Neuronal stem cell (in vitro differentiated cells): ENCODE results near the gene ARFGAP2.
A peak's percentile ranks its signal among the peaks of the same experiment; 100 is the strongest.

Source experiments
- DNase-seq: peaks from one replicate; pipeline ENCODE4 v3.0.0-alpha.2; 2013; ENCODE audit warnings: low spot score
- H2AFZ ChIP-seq: one replicate; pipeline ENCODE4 v1.6.1; 2013; ENCODE audit warnings: mild to moderate bottlenecking, low read length, inconsistent platforms
- H2AK5ac ChIP-seq: 2 replicates; pipeline ENCODE4 v1.6.1; 2013; ENCODE audit warnings: low read depth, mild to moderate bottlenecking, inconsistent platforms, low read length, moderate library complexity, mixed read lengths
- H2BK120ac ChIP-seq: 2 replicates; pipeline ENCODE4 v1.6.1; 2013; ENCODE audit warnings: low read depth, mild to moderate bottlenecking, inconsistent platforms, low read length, moderate library complexity, mixed read lengths
- H2BK12ac ChIP-seq: one replicate; pipeline ENCODE4 v1.6.1; 2013; ENCODE audit warnings: low read length, inconsistent platforms
- H2BK15ac ChIP-seq: 2 replicates; pipeline ENCODE4 v1.6.1; 2013; ENCODE audit warnings: mild to moderate bottlenecking, low read length, inconsistent platforms, mixed read lengths
- H2BK5ac ChIP-seq: one replicate; pipeline ENCODE4 v1.6.1; 2013; ENCODE audit warnings: inconsistent platforms, mild to moderate bottlenecking, low read length, moderate library complexity
- H3K14ac ChIP-seq: one replicate; pipeline ENCODE4 v1.6.1; 2013; ENCODE audit warnings: low read length, inconsistent platforms
- H3K18ac ChIP-seq: 2 replicates; pipeline ENCODE4 v1.6.1; 2013; ENCODE audit warnings: low read length, inconsistent platforms
- H3K23ac ChIP-seq: 2 replicates; pipeline ENCODE4 v1.6.1; 2013; ENCODE audit warnings: low read depth, mild to moderate bottlenecking, mixed read lengths, low read length, inconsistent platforms; ENCODE audit not compliant: poor library complexity
- H3K27ac ChIP-seq: replicated peaks from 3 replicates; pipeline ENCODE4 v1.5.1; 2013; ENCODE audit warnings: low read length, inconsistent platforms
- H3K27me3 ChIP-seq, 3 experiments: 2 replicates each; pipeline ENCODE4 v1.6.1; 2013; ENCODE audit warnings: low read length in 3 of 3, mild to moderate bottlenecking in 2 of 3, inconsistent platforms in 1 of 3, low read depth in 1 of 3, mixed read lengths in 1 of 3, moderate library complexity in 1 of 3; ENCODE audit not compliant: control insufficient read depth in 3 of 3, insufficient read depth in 3 of 3
- H3K36me3 ChIP-seq, 2 donors: replicated peaks in 1 of 2; 2 replicates each; pipeline ENCODE4 v1.6.1; 2013; ENCODE audit warnings: low read length in 2 of 2; ENCODE audit not compliant: control insufficient read depth in 2 of 2, insufficient read depth in 2 of 2
- H3K4ac ChIP-seq: 2 replicates; pipeline ENCODE4 v1.6.1; 2013; ENCODE audit warnings: inconsistent platforms, mild to moderate bottlenecking, low read length, moderate library complexity
- H3K4me1 ChIP-seq, 2 donors: 1 replicate in 1 of 2; 2 replicates in 1 of 2; pipeline ENCODE4 v1.6.1; 2013; ENCODE audit warnings: low read length in 2 of 2, low read depth in 1 of 2; ENCODE audit not compliant: control insufficient read depth in 2 of 2, insufficient read depth in 1 of 2
- H3K4me2 ChIP-seq: one replicate; pipeline ENCODE4 v1.6.1; 2013; ENCODE audit warnings: mild to moderate bottlenecking, low read length, inconsistent platforms; ENCODE audit not compliant: insufficient read depth, poor library complexity, severe bottlenecking
- H3K4me3 ChIP-seq, 2 donors: 2 replicates each; pipeline ENCODE4 v1.5.1; 2013; ENCODE audit warnings: low read length in 2 of 2, mild to moderate bottlenecking in 2 of 2, inconsistent platforms in 1 of 2, moderate library complexity in 1 of 2
- H3K79me1 ChIP-seq: one replicate; pipeline ENCODE4 v1.6.1; 2013; ENCODE audit warnings: low read depth, mild to moderate bottlenecking, inconsistent platforms, low read length, moderate library complexity
- H3K9ac ChIP-seq: one replicate; pipeline ENCODE4 v1.6.1; 2013; ENCODE audit warnings: mild to moderate bottlenecking, low read depth, low read length, inconsistent platforms; ENCODE audit not compliant: poor library complexity
- H3K9me3 ChIP-seq, 2 donors: replicated peaks in 1 of 2; 2 replicates each; pipeline versions ENCODE3 to v1.6.1; 2013; ENCODE audit warnings: low read length in 2 of 2, mild to moderate bottlenecking in 2 of 2, inconsistent platforms in 1 of 2, low read depth in 1 of 2, mixed read lengths in 1 of 2, moderate library complexity in 1 of 2; ENCODE audit not compliant: control insufficient read depth in 2 of 2, insufficient read depth in 1 of 2
- H4K8ac ChIP-seq: one replicate; pipeline ENCODE4 v1.6.1; 2013; ENCODE audit warnings: low read depth, mild to moderate bottlenecking, inconsistent platforms, low read length, moderate library complexity
- H4K91ac ChIP-seq: one replicate; pipeline ENCODE4 v1.6.1; 2013; ENCODE audit warnings: low read length, low read depth, mild to moderate bottlenecking, inconsistent platforms; ENCODE audit not compliant: poor library complexity
- WGBS, 2 donors: extraction: QIAGEN DNeasy Blood & Tissue Kit; methylation state at CpG; one replicate each; pipeline ENCODE4 v1.1.7; 2013; ENCODE audit warnings: missing lambda C conversion rate in 2 of 2, mixed read lengths in 1 of 2; ENCODE audit not compliant: insufficient read length in 2 of 2, insufficient replicate concordance in 1 of 2; ENCODE audit errors: extremely low coverage in 2 of 2; 5-methylcytosine and 5-hydroxymethylcytosine counted together

ARFGAP2 gene

GRCh38 chr11:47177229-47177845, 658 bp upstream of the ARFGAP2 start:
- peaks cover 26% of the 10 kb centered on the region for H3K79me1 ChIP-seq
- H2BK12ac ChIP-seq: no peak overlapping the region
- peaks cover 8 to 15% of the 10 kb centered on the region in 2 donors for H3K4me1 ChIP-seq
- no peak overlapping the region for H4K91ac ChIP-seq
- peak overlapping the region; percentile 75 for H3K9ac ChIP-seq
- peak overlapping the region; percentile 49 for H3K14ac ChIP-seq
- H3K4me2 ChIP-seq: peak overlapping the region; percentile 96
- no peak overlapping the region for H2BK120ac ChIP-seq
- peaks cover 21 to 31% of the 10 kb centered on the region in 2 donors for H3K36me3 ChIP-seq
- peak overlapping the region; percentile 5 for H3K23ac ChIP-seq
- peak overlapping the region; percentile 97 for H2AK5ac ChIP-seq
- peak overlapping the region; percentile 98 for H2AFZ ChIP-seq
- WGBS, 2 donors: no CpG with 5 or more reads among the region's 21 CpGs
- DNase-seq: peak; percentile 71
- peak overlapping the region; percentile 42 for H2BK15ac ChIP-seq
- no peaks in the 10 kb centered on the region for H3K9me3 ChIP-seq
- peak overlapping the region; percentile 76 for H3K27ac ChIP-seq
- no peaks in the 10 kb centered on the region for H3K27me3 ChIP-seq
- peak overlapping the region; percentile 2 for H2BK5ac ChIP-seq
- H4K8ac ChIP-seq: no peak overlapping the region
- peak overlapping the region; percentile 92 for H3K18ac ChIP-seq
- H3K4ac ChIP-seq: no peak overlapping the region
- H3K4me3 ChIP-seq: peak overlapping the region; percentile 86 to 90

GRCh38 chr11:47175746-47176327, 842 bp downstream of the ARFGAP2 start:
- Histone ChIP-seq H3K4ac (no peak overlapping the region), H3K18ac (no peak overlapping the region), H3K9me3 (no peaks in the 10 kb centered on the region), H2BK120ac (peak overlapping the region; percentile 48), H3K4me3 (peak overlapping the region; percentile 90 to 92), H4K91ac (no peak overlapping the region), H2BK12ac (no peak overlapping the region), H3K27me3 (no peaks in the 10 kb centered on the region), H4K8ac (no peak overlapping the region), H2BK5ac (peak overlapping the region; percentile 85), H3K23ac (peak overlapping the region; percentile 21), H3K14ac (no peak overlapping the region), H3K36me3 (peaks cover 35 to 46% of the 10 kb centered on the region in 2 donors), H3K4me1 (peaks cover 8 to 15% of the 10 kb centered on the region in 2 donors), H2BK15ac (no peak overlapping the region), H3K9ac (peak overlapping the region; percentile 90), H2AFZ (peak overlapping the region; percentile 89), H3K4me2 (peak overlapping the region; percentile 87), H2AK5ac (peak overlapping the region; percentile 27), H3K79me1 (peaks cover 28% of the 10 kb centered on the region), H3K27ac (no peak overlapping the region)
- no peak for DNase-seq
- whole genome bisulfite sequencing, 2 donors: no CpG with 5 or more reads among the region's 14 CpGs

GRCh38 chr11:47172740-47173336, 3.8 kb downstream of the ARFGAP2 start:
- Histone ChIP-seq H3K14ac (no peak overlapping the region), H3K9me3 (no peaks in the 10 kb centered on the region), H3K4me1 (peaks cover 7 to 14% of the 10 kb centered on the region in 2 donors), H2BK12ac (no peak overlapping the region), H3K27ac (no peak overlapping the region), H2BK120ac (no peak overlapping the region), H3K27me3 (no peaks in the 10 kb centered on the region), H3K9ac (no peak overlapping the region), H3K4me3 (no peak overlapping the region), H3K18ac (no peak overlapping the region), H2AK5ac (no peak overlapping the region), H2AFZ (no peak overlapping the region), H3K23ac (no peak overlapping the region), H4K91ac (no peak overlapping the region), H3K4ac (no peak overlapping the region), H2BK5ac (no peak overlapping the region), H3K4me2 (no peak overlapping the region), H4K8ac (no peak overlapping the region), H3K79me1 (peaks cover 28% of the 10 kb centered on the region), H3K36me3 (peaks cover 49 to 73% of the 10 kb centered on the region in 2 donors), H2BK15ac (no peak overlapping the region)
- no peak for DNase-seq
- WGBS, 2 donors: no CpG with 5 or more reads among the region's 6 CpGs

- Histone ChIP-seq H3K27ac (no peak overlapping the region), H3K18ac (no peak overlapping the region), H2AFZ (no peak overlapping the region), H3K36me3 (peaks cover 57 to 83% of the 10 kb centered on the region in 2 donors), H3K79me1 (peaks cover 28% of the 10 kb centered on the region), H3K14ac (no peak overlapping the region), H3K9ac (no peak overlapping the region), H3K4me1 (peaks cover 6 to 10% of the 10 kb centered on the region in 2 donors), H2AK5ac (no peak overlapping the region), H2BK15ac (no peak overlapping the region), H3K4me2 (no peak overlapping the region), H4K8ac (no peak overlapping the region), H3K9me3 (no peaks in the 10 kb centered on the region), H3K4me3 (no peak overlapping the region), H2BK120ac (no peak overlapping the region), H2BK12ac (no peak overlapping the region), H2BK5ac (no peak overlapping the region), H3K27me3 (no peaks in the 10 kb centered on the region), H3K4ac (no peak overlapping the region), H3K23ac (no peak overlapping the region), H4K91ac (no peak overlapping the region)
- no peak for DNase-seq
- WGBS, 2 donors: no CpG with 5 or more reads among the region's 8 CpGs
Observed at GRCh38 chr11:47171856-47172255, 4.8 kb downstream of the ARFGAP2 start.
